Body of pancreas (tissue), 4 donors: ENCODE measurements around the gene MMP17.

Experiments used
- CTCF ChIP-seq, 7 experiments: fragments of 450-650 bp in 4 of 7; fragments of 200-600 bp in 3 of 7; sonication (generic) in 3 of 7; IDR thresholded peaks; one replicate each; pipeline ENCODE4 v1.5.1; 2016 to 2019; ENCODE audit warnings: antibody characterized with exemption in 7 of 7
- POLR2A ChIP-seq, 3 donors: fragments of 450-650 bp; IDR thresholded peaks; one replicate each; pipeline ENCODE4 v1.6.1; 2016; ENCODE audit warnings: antibody characterized with exemption in 3 of 3, mild to moderate bottlenecking in 2 of 3

- no peak for TF ChIP-seq CTCF (IDR thresholded peaks at IDR 0.05)
- no peak for TF ChIP-seq POLR2A (IDR thresholded peaks at IDR 0.05)
Observed at GRCh38 chr12:131795064-131795463, 33.1 kb upstream of the MMP17 start.
